Mesenchymal stem cell (in vitro differentiated cells and primary cell): ENCODE measurements around the gene DCHS1.

ENCODE experiments used
- DNase-seq: peaks from one replicate; pipeline ENCODE4 v3.0.0-alpha.2; 2013
- H2AFZ ChIP-seq: one replicate; pipeline ENCODE4 v1.6.1; 2013; ENCODE audit warnings: low read depth, mild to moderate bottlenecking, control low read depth, inconsistent platforms, low read length, moderate library complexity
- H2AK5ac ChIP-seq: 2 replicates; pipeline ENCODE4 v1.6.1; 2013; ENCODE audit warnings: low read length, moderate library complexity, mild to moderate bottlenecking, inconsistent platforms; ENCODE audit not compliant: severe bottlenecking
- H2BK120ac ChIP-seq: one replicate; pipeline ENCODE4 v1.6.1; 2013; ENCODE audit warnings: low read depth, mild to moderate bottlenecking, inconsistent platforms, low read length, moderate library complexity
- H2BK12ac ChIP-seq, 2 experiments: one replicate each; pipeline ENCODE4 v1.6.1; 2013; ENCODE audit warnings: inconsistent platforms in 2 of 2, low read length in 2 of 2, mild to moderate bottlenecking in 2 of 2, moderate library complexity in 2 of 2, control low read depth in 1 of 2
- H2BK15ac ChIP-seq: one replicate; pipeline ENCODE4 v1.6.1; 2013; ENCODE audit warnings: mild to moderate bottlenecking, low read depth, inconsistent platforms; ENCODE audit not compliant: poor library complexity, severe bottlenecking
- H2BK5ac ChIP-seq: 2 replicates; pipeline ENCODE4 v1.6.1; 2013; ENCODE audit warnings: low read depth, mild to moderate bottlenecking, low read length, control low read depth, inconsistent platforms; ENCODE audit not compliant: poor library complexity, severe bottlenecking
- H3K14ac ChIP-seq, 2 experiments: one replicate each; pipeline ENCODE4 v1.6.1; 2013; ENCODE audit warnings: inconsistent platforms in 2 of 2, low read length in 2 of 2, control low read depth in 1 of 2, mild to moderate bottlenecking in 1 of 2, moderate library complexity in 1 of 2
- H3K18ac ChIP-seq, 2 experiments: one replicate each; pipeline ENCODE4 v1.6.1; 2013; ENCODE audit warnings: inconsistent platforms in 2 of 2, low read length in 2 of 2, control low read depth in 1 of 2, low read depth in 1 of 2, mild to moderate bottlenecking in 1 of 2
- H3K23ac ChIP-seq, 2 experiments: one replicate each; pipeline ENCODE4 v1.6.1; 2013; ENCODE audit warnings: inconsistent platforms in 2 of 2, low read length in 2 of 2, mild to moderate bottlenecking in 2 of 2, moderate library complexity in 2 of 2, control low read depth in 1 of 2
- H3K27ac ChIP-seq: 2 replicates; pipeline ENCODE4 v1.5.1; 2013; ENCODE audit warnings: mild to moderate bottlenecking, moderate library complexity, low read length, control low read depth, inconsistent platforms; ENCODE audit not compliant: poor library complexity, severe bottlenecking
- H3K27me3 ChIP-seq, 2 experiments: 2 replicates each; pipeline versions ENCODE4 v1.6.1 to v1.7.0; 2013; ENCODE audit warnings: low read length in 2 of 2, mild to moderate bottlenecking in 2 of 2, moderate library complexity in 2 of 2, control low read depth in 1 of 2, inconsistent platforms in 1 of 2; ENCODE audit not compliant: control insufficient read depth in 1 of 2, insufficient read depth in 1 of 2
- H3K36me3 ChIP-seq, 2 experiments: 2 replicates each; pipeline versions ENCODE4 v1.6.1 to v1.7.0; 2013; ENCODE audit warnings: low read length in 2 of 2, control low read depth in 1 of 2, inconsistent platforms in 1 of 2, low read depth in 1 of 2, mild to moderate bottlenecking in 1 of 2; ENCODE audit not compliant: insufficient read depth in 2 of 2, control insufficient read depth in 1 of 2
- H3K4ac ChIP-seq, 2 experiments: one replicate each; pipeline ENCODE4 v1.6.1; 2013; ENCODE audit warnings: inconsistent platforms in 2 of 2, low read length in 2 of 2, mild to moderate bottlenecking in 2 of 2, moderate library complexity in 2 of 2, control low read depth in 1 of 2, low read depth in 1 of 2
- H3K4me1 ChIP-seq: 2 replicates; pipeline ENCODE4 v1.6.1; 2013; ENCODE audit warnings: low read depth, low read length, control low read depth; ENCODE audit not compliant: control insufficient read depth, insufficient read depth
- H3K4me2 ChIP-seq: 2 replicates; pipeline ENCODE4 v1.6.1; 2013; ENCODE audit warnings: low read length, mild to moderate bottlenecking, inconsistent platforms; ENCODE audit not compliant: poor library complexity, severe bottlenecking
- H3K4me3 ChIP-seq, 2 experiments: 2 replicates each; pipeline versions ENCODE4 v1.5.1 to v1.7.0; 2013; ENCODE audit warnings: low read length in 2 of 2, mild to moderate bottlenecking in 2 of 2, control low read depth in 1 of 2, low read depth in 1 of 2; ENCODE audit not compliant: insufficient read depth in 1 of 2
- H3K79me1 ChIP-seq: replicated peaks from 2 replicates; pipeline ENCODE4 v1.6.1; 2013; ENCODE audit warnings: mild to moderate bottlenecking, control low read depth, low read length, inconsistent platforms; ENCODE audit not compliant: poor library complexity, severe bottlenecking
- H3K9ac ChIP-seq: 2 replicates; pipeline ENCODE4 v1.7.0; 2013; ENCODE audit warnings: mild to moderate bottlenecking, low read length, moderate library complexity
- H3K9me3 ChIP-seq: 2 replicates; pipeline ENCODE4 v1.7.0; 2013; ENCODE audit warnings: mild to moderate bottlenecking, low read length; ENCODE audit not compliant: control insufficient read depth
- H4K8ac ChIP-seq: one replicate; pipeline ENCODE4 v1.6.1; 2013; ENCODE audit warnings: inconsistent platforms, mild to moderate bottlenecking, low read length, moderate library complexity
- H4K91ac ChIP-seq: one replicate; pipeline ENCODE4 v1.6.1; 2013; ENCODE audit warnings: mild to moderate bottlenecking, low read length, inconsistent platforms
- WGBS: methylation state at CpG from one replicate; pipeline ENCODE4 v1.1.7; 2013; ENCODE audit warnings: mixed read lengths; 5-methylcytosine and 5-hydroxymethylcytosine counted together

The DCHS1 gene

DNA sequence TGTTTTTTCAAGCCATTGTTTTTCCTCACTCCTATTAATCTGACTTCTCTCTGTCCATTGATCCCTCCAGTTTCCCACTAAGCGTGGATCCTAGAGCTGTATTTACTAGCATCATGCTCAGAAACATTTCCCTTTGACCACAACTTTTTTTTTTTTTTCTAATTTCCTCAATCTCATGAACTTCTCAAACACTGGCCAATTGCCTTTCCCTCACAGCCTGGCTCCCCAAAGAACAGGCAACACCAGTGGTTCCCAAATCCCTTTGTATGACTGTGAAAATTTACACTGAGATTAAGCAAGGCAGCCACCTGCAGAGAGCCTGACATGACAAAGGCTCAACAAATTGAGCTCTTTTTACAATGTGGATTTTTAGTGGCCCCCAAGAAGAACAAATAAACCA lies 35.0 kb downstream of the DCHS1 start:
- Histone ChIP-seq H2BK15ac (no peak overlapping the region), H3K14ac (no peak overlapping the region), H3K9me3 (no peaks in the 10 kb centered on the region), H4K8ac (no peak overlapping the region), H2AK5ac (no peak overlapping the region), H3K27me3 (peaks cover 0 to 18% of the 10 kb centered on the region in 2 experiments), H3K4me1 (peaks cover 25% of the 10 kb centered on the region), H3K4me2 (no peak overlapping the region), H3K27ac (no peak overlapping the region), H2AFZ (no peak overlapping the region), H3K4me3 (no peak overlapping the region), H2BK5ac (no peak overlapping the region), H4K91ac (no peak overlapping the region), H3K79me1 (peaks cover 20% of the 10 kb centered on the region), H3K9ac (no peak overlapping the region), H2BK12ac (no peak overlapping the region), H3K36me3 (peaks cover 21 to 40% of the 10 kb centered on the region in 2 experiments), H2BK120ac (no peak overlapping the region), H3K4ac (no peak overlapping the region), H3K18ac (no peak overlapping the region), H3K23ac (no peak overlapping the region)
- DNase-seq, result no peak
- WGBS, result 51% methylated on average over 1 of the region's 1 CpG

DNA sequence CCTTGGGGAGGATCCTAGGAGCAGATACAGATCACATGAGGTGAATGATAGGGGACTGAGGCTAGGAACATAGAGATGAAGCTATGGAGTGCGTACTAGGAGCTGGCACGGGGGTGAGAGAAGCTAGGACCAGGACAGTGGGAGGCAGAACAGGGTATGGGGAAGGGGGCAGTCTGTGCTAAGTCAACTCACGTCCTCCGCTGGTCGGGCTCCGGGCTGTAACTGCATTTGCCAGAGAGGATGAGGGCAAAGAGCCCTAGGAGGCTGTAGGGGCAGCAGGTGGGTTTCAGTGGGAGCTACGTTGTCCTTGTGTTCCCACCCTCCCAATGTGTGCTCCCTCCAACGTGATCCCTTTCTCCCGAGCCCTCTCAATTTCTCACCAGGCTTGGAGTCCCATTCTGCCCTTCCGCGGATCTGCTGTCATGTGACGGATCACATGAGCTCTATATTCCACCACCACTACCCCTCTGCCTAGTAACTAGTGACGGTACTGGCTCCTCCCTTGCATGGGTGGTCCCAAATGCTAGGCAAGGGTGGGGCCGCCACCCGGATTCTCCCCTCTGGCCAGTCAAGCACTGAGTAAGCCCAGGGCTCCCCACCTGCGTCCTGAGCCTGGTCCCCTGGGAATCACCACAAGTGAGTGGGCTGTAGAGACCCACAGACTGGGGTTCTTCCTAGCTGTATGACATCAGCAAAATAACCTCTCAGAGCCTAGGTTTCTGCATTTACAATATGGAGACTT lies 36.4 kb downstream of the DCHS1 start, which contains the start of gene TPP1:
TSS of gene TPP1 (minus strand) at position 419 of the 742 bp plus-strand sequence. CDS start at position 397, 22 bp downstream.
- H4K91ac ChIP-seq, result peak within 1 kb of the TSS; percentile 98
- peak; percentile 97 for DNase-seq
- peak within 1 kb of the TSS; percentile 9 for H2BK15ac ChIP-seq
- peak within 1 kb of the TSS in 1 of 2 experiments; percentile 50 for H3K23ac ChIP-seq
- H2BK12ac ChIP-seq, result peak within 1 kb of the TSS; percentile 4 to 73
- H2BK120ac ChIP-seq, result peak within 1 kb of the TSS; percentile 23
- H3K4me2 ChIP-seq, result peak within 1 kb of the TSS; percentile 83
- H3K79me1 ChIP-seq, result peaks cover 24% of the 10 kb centered on the region
- WGBS, result under 1% methylated on average over 16 of the region's 16 CpGs
- H2AFZ ChIP-seq, result no peak within 1 kb of the TSS
- peak within 1 kb of the TSS; percentile 67 to 97 for H3K4me3 ChIP-seq
- H3K4me1 ChIP-seq, result peaks cover 25% of the 10 kb centered on the region
- H3K36me3 ChIP-seq, result peaks cover 31 to 45% of the 10 kb centered on the region in 2 experiments
- no peak within 1 kb of the TSS for H2AK5ac ChIP-seq
- H2BK5ac ChIP-seq, result no peak within 1 kb of the TSS
- no peaks in the 10 kb centered on the region for H3K9me3 ChIP-seq
- H3K14ac ChIP-seq, result peak within 1 kb of the TSS in 1 of 2 experiments; percentile 35
- peak within 1 kb of the TSS; percentile 40 for H3K27ac ChIP-seq
- H4K8ac ChIP-seq, result peak within 1 kb of the TSS; percentile 75
- H3K4ac ChIP-seq, result peak within 1 kb of the TSS; percentile 3 to 88
- peak within 1 kb of the TSS; percentile 23 to 88 for H3K18ac ChIP-seq
- peaks cover 0 to 11% of the 10 kb centered on the region in 2 experiments for H3K27me3 ChIP-seq
- peak within 1 kb of the TSS; percentile 99 for H3K9ac ChIP-seq

- H2AFZ ChIP-seq, result no peak overlapping the region
- WGBS, result 15% methylated on average over 15 of the region's 15 CpGs
These were observed 37.2 kb downstream of the DCHS1 start for GRCh38 chr11:6618117-6619003.

More at GRCh38 chr11:6618117-6619003, 37.2 kb downstream of the DCHS1 start:
- DNase-seq, result peak; percentile 97
- Histone ChIP-seq H3K4me3 (peak overlapping the region; percentile 67 to 97), H3K9ac (peak overlapping the region; percentile 99), H3K36me3 (peaks cover 37 to 39% of the 10 kb centered on the region in 2 experiments), H3K9me3 (no peaks in the 10 kb centered on the region), H4K8ac (peak overlapping the region; percentile 25), H3K4me2 (peak overlapping the region; percentile 83), H4K91ac (peak overlapping the region; percentile 98), H3K14ac (peak overlapping the region in 1 of 2 experiments; percentile 35), H3K27me3 (peaks cover 0 to 7% of the 10 kb centered on the region in 2 experiments), H3K4me1 (peaks cover 25% of the 10 kb centered on the region), H2BK5ac (no peak overlapping the region), H2BK12ac (peak overlapping the region; percentile 4 to 73), H2BK120ac (peak overlapping the region; percentile 23), H3K27ac (peak overlapping the region; percentile 40), H2BK15ac (peak overlapping the region; percentile 9), H3K18ac (peak overlapping the region; percentile 23 to 88), H3K79me1 (peaks cover 24% of the 10 kb centered on the region), H2AK5ac (no peak overlapping the region), H3K4ac (peak overlapping the region; percentile 3 to 88), H3K23ac (no peak overlapping the region)
